GM19328 (cell line): ENCODE data around the gene ARHGAP6.

Experiments
- ATAC-seq: cut with Tn5 transposase; IDR thresholded peaks from one replicate; pipeline ENCODE4 v1.9.1; 2021; ENCODE audit warnings: mild to moderate bottlenecking, moderate library complexity; ENCODE audit not compliant: unreplicated experiment

The ARHGAP6 gene

GRCh38 chrX:11434607-11435006, 231.1 kb downstream of the ARHGAP6 start:
- no peak for ATAC-seq

GRCh38 chrX:11431786-11432185, 233.9 kb downstream of the ARHGAP6 start:
- no peak for ATAC-seq

- no peak for ATAC-seq
These were observed 235.4 kb downstream of the ARHGAP6 start for GRCh38 chrX:11430271-11430670.

- ATAC-seq: no peak
These were observed 236.1 kb downstream of the ARHGAP6 start for GRCh38 chrX:11429538-11430085.

- ATAC-seq: no peak
These were observed 238.2 kb downstream of the ARHGAP6 start for GRCh38 chrX:11427453-11428071.

- no peak for ATAC-seq
These were observed 238.8 kb downstream of the ARHGAP6 start for GRCh38 chrX:11426712-11427452.

- ATAC-seq: no peak
These were observed 240.6 kb downstream of the ARHGAP6 start for GRCh38 chrX:11424903-11425674.

- ATAC-seq: no peak
These were observed 241.8 kb downstream of the ARHGAP6 start for GRCh38 chrX:11423949-11424348.

GRCh38 chrX:11423362-11423818, 242.3 kb downstream of the ARHGAP6 start:
- no peak for ATAC-seq

GRCh38 chrX:11422525-11422857, 243.2 kb downstream of the ARHGAP6 start:
- no peak for ATAC-seq

GRCh38 chrX:11421805-11422524, 243.8 kb downstream of the ARHGAP6 start:
- ATAC-seq: no peak

GRCh38 chrX:11420851-11421250, 244.9 kb downstream of the ARHGAP6 start:
- no peak for ATAC-seq

- ATAC-seq: no peak
These were observed 246.6 kb downstream of the ARHGAP6 start for GRCh38 chrX:11419102-11419501.

- no peak for ATAC-seq
These were observed 249.1 kb downstream of the ARHGAP6 start for GRCh38 chrX:11416600-11416999.

- no peak for ATAC-seq
These were observed 251.6 kb downstream of the ARHGAP6 start for GRCh38 chrX:11414091-11414490.

GRCh38 chrX:11412715-11413623, 252.8 kb downstream of the ARHGAP6 start:
- no peak for ATAC-seq

- no peak for ATAC-seq
These were observed 255.8 kb downstream of the ARHGAP6 start for GRCh38 chrX:11409957-11410356.

- no peak for ATAC-seq
These were observed 256.9 kb downstream of the ARHGAP6 start for GRCh38 chrX:11408783-11409182.

- ATAC-seq: no peak
These were observed 257.7 kb downstream of the ARHGAP6 start for GRCh38 chrX:11408109-11408405.
